HEK293T (cell line): ENCODE results near the gene BBC3.

Experiments
- CTCF ChIA-PET: fragments of 350-600 bp; formaldehyde crosslinking; extraction: SDS; loops from one replicate; lab custom pipeline; 2021; ENCODE audit warnings: antibody characterized with exemption, inconsistent platforms; lab: Yijun Ruan, JAX
- POLR2A ChIA-PET: fragments of 350-600 bp; formaldehyde crosslinking; extraction: SDS; loops from one replicate; lab custom pipeline; 2020; ENCODE audit warnings: antibody characterized with exemption, inconsistent platforms; lab: Yijun Ruan, JAX
- DNase-seq: peaks from one replicate; pipeline ENCODE4 v3.0.0; 2012; ENCODE audit warnings: mixed read lengths; ENCODE audit errors: extremely low spot score
- ARNT ChIP-seq: fragments of 450-650 bp; IDR thresholded peaks from 2 replicates; pipeline ENCODE4 v1.6.1; 2017; ENCODE audit warnings: mild to moderate bottlenecking
- BHLHE40 ChIP-seq: fragments of 450-650 bp; IDR thresholded peaks from 2 replicates; pipeline ENCODE4 v1.6.1; 2016; ENCODE audit warnings: mild to moderate bottlenecking, moderate library complexity, borderline replicate concordance
- CTBP1 ChIP-seq: fragments of 450-650 bp; IDR thresholded peaks from 2 replicates; pipeline ENCODE4 v1.6.1; 2016; ENCODE audit warnings: borderline replicate concordance
- ELF4 ChIP-seq: fragments of 450-650 bp; IDR thresholded peaks from 2 replicates; pipeline ENCODE4 v1.6.1; 2017; ENCODE audit warnings: antibody characterized with exemption
- FOXA1 ChIP-seq: fragments of 450-650 bp; IDR thresholded peaks from 2 replicates; pipeline ENCODE4 v1.6.1; 2016; ENCODE audit warnings: mild to moderate bottlenecking
- FOXK2 ChIP-seq: fragments of 450-650 bp; IDR thresholded peaks from 2 replicates; pipeline ENCODE4 v1.6.1; 2016; ENCODE audit warnings: mild to moderate bottlenecking
- FOXM1 ChIP-seq: fragments of 450-650 bp; IDR thresholded peaks from 2 replicates; pipeline ENCODE4 v1.6.1; 2017; ENCODE audit warnings: mild to moderate bottlenecking, borderline replicate concordance
- HDGF ChIP-seq: fragments of 450-650 bp; IDR thresholded peaks from 2 replicates; pipeline ENCODE4 v1.6.1; 2017; ENCODE audit warnings: antibody characterized with exemption, borderline replicate concordance
- L3MBTL2 ChIP-seq: fragments of 450-650 bp; conservative IDR thresholded peaks from 2 replicates; pipeline ENCODE4 v1.6.1; 2016; ENCODE audit warnings: mild to moderate bottlenecking
- LEF1 ChIP-seq: fragments of 450-650 bp; IDR thresholded peaks from 2 replicates; pipeline ENCODE4 v1.6.1; 2017; ENCODE audit warnings: mild to moderate bottlenecking, borderline replicate concordance
- NFRKB ChIP-seq: fragments of 450-650 bp; IDR thresholded peaks from 2 replicates; pipeline ENCODE4 v1.6.1; 2016; ENCODE audit warnings: mild to moderate bottlenecking, moderate library complexity
- SP1 ChIP-seq: fragments of 450-650 bp; IDR thresholded peaks from 2 replicates; pipeline ENCODE4 v1.6.1; 2017
- SUZ12 ChIP-seq: fragments of 450-650 bp; IDR thresholded peaks from 2 replicates; pipeline ENCODE4 v1.6.1; 2016; ENCODE audit warnings: mild to moderate bottlenecking
- TARDBP ChIP-seq: fragments of 450-650 bp; IDR thresholded peaks from 2 replicates; pipeline ENCODE4 v1.6.1; 2016
- ZNF384 ChIP-seq: fragments of 450-650 bp; IDR thresholded peaks from 2 replicates; pipeline ENCODE4 v1.6.1; 2016
- TF ChIP-seq, protein P1 (sequence below): fragments of 450-650 bp; IDR thresholded peaks from 2 replicates; pipeline ENCODE4 v1.6.1; 2016

BBC3 gene

GRCh38 chr19:47239152-47239551, 8.2 kb upstream of the BBC3 start:
- ChIA-PET CTCF (no interaction called here), POLR2A (no interaction called here)
- DNase-seq: no peak
- TF ChIP-seq ARNT (no peak), ELF4 (no peak), BHLHE40 (no peak), CTBP1 (no peak), SUZ12 (no peak), FOXK2 (no peak), NFRKB (no peak), HDGF (no peak), FOXM1 (no peak), ZNF384 (no peak), L3MBTL2 (no peak), SP1 (no peak), TARDBP (no peak), LEF1 (no peak), FOXA1 (no peak)
- TF ChIP-seq, protein P1, sequence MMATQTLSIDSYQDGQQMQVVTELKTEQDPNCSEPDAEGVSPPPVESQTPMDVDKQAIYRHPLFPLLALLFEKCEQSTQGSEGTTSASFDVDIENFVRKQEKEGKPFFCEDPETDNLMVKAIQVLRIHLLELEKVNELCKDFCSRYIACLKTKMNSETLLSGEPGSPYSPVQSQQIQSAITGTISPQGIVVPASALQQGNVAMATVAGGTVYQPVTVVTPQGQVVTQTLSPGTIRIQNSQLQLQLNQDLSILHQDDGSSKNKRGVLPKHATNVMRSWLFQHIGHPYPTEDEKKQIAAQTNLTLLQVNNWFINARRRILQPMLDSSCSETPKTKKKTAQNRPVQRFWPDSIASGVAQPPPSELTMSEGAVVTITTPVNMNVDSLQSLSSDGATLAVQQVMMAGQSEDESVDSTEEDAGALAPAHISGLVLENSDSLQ: no peak

- CTCF ChIA-PET: no interaction called here
- POLR2A ChIA-PET: interaction anchor here (2.1 kb wide), 1 partner anchor 10 kb away, joined by 8 read pairs; no protein-coding TSS in a partner anchor
- TF ChIP-seq, protein P1: no peak
- no peak for TF ChIP-seq L3MBTL2
- TF ChIP-seq LEF1: no peak
- no peak for TF ChIP-seq ZNF384
- TF ChIP-seq CTBP1: no peak
- no peak for TF ChIP-seq HDGF
- no peak for TF ChIP-seq BHLHE40
- TF ChIP-seq FOXK2: no peak
- TF ChIP-seq ELF4: no peak
- TF ChIP-seq SP1: no peak
- no peak for TF ChIP-seq SUZ12
- no peak for TF ChIP-seq FOXA1
- no peak for TF ChIP-seq FOXM1
- no peak for TF ChIP-seq NFRKB
- no peak for TF ChIP-seq TARDBP
- DNase-seq: no peak
These were observed 5.2 kb upstream of the BBC3 start for GRCh38 chr19:47236072-47236675.

- DNase-seq: no peak
- TF ChIP-seq FOXK2: no peak
- no peak for TF ChIP-seq HDGF
- TF ChIP-seq NFRKB: no peak
- no peak for TF ChIP-seq FOXM1
- TF ChIP-seq SUZ12: no peak
- no peak for TF ChIP-seq SP1
- no peak for TF ChIP-seq ARNT
- no peak for TF ChIP-seq ELF4
- TF ChIP-seq CTBP1: no peak
- TF ChIP-seq, protein P1: no peak
- TF ChIP-seq L3MBTL2: no peak
- TF ChIP-seq LEF1: no peak
- no peak for TF ChIP-seq TARDBP
- ChIA-PET POLR2A (interaction anchor here (1.0 to 1.2 kb wide), 2 partner anchors 10 to 42 kb away, joined by 3 to 4 read pairs; no protein-coding TSS in a partner anchor), CTCF (interaction anchor here (2.7 kb wide), 1 partner anchor 12 kb away, joined by 14 read pairs; no protein-coding TSS in a partner anchor)
These were observed 1.6 kb upstream of the BBC3 start for GRCh38 chr19:47232422-47233211.

DNA sequence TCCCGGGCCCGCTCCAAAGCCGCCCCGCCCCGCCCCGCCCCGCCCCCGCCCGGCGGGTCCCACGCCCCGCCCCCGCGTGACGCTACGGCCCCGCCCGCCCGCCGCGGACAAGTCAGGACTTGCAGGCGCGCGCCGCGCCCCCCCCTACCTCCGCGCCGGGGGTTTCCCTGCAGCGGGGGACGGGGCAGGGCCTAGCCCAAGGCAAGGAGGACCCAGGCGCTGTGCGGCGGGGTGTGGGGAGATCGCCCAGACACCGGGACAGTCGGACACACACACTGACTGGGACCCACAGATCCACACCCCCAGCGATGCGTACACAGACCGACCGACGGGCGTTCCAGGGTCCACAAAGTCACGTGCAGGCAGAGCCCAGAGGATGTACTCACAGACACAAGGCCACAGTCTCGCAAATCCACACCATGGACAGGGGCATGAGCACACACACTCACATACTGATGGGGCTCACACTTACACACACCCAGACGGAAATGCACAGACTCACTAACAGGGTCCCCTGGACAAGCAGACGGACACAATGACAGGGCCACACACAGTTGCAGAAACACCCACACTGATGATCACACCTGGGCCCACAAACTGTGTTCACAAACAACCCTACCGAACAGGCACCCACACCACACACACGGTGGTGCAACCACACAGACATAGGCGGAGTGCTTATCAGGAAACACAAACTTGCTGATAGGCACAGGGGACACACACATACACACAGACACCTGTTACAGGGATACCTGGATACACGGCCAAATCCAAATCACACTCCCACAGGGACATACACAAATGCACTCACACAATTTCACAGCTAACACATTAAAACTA, 436 bp upstream of the BBC3 start:
- POLR2A ChIA-PET: no interaction called here
- TF ChIP-seq ELF4 (no peak), TARDBP (no peak), SUZ12 (no peak), L3MBTL2 (peak; percentile 42; the same call in 1 of the 2 replicates)
- TF ChIP-seq, protein P1: no peak
- DNase-seq: peak; percentile 82
- CTCF ChIA-PET: interaction anchor here (2.7 kb wide), 1 partner anchor 13 kb away, joined by 14 read pairs; no protein-coding TSS in a partner anchor
